GM19351 (cell line): ENCODE measurements around the gene MTRF1.
A peak's percentile ranks its signal among the peaks of the same experiment; 100 is the strongest.

Source experiments
- ATAC-seq: cut with Tn5 transposase; IDR thresholded peaks from one replicate; pipeline ENCODE4 v1.9.1; 2021; ENCODE audit warnings: mild to moderate bottlenecking, moderate library complexity; ENCODE audit not compliant: unreplicated experiment

MTRF1 gene

GRCh38 chr13:41224113-41225110 is 39.0 kb downstream of the MTRF1 start:
- ATAC-seq, result no peak

- ATAC-seq, result peak; percentile 69
These were observed 41.0 kb downstream of the MTRF1 start for GRCh38 chr13:41222259-41222852.

GRCh38 chr13:41220401-41220800 is 43.0 kb downstream of the MTRF1 start:
- ATAC-seq, result no peak

GRCh38 chr13:41216160-41216559 is 47.2 kb downstream of the MTRF1 start:
- no peak for ATAC-seq

- ATAC-seq, result no peak
These were observed 49.5 kb downstream of the MTRF1 start for GRCh38 chr13:41213919-41214318.

GRCh38 chr13:41213316-41213715 is 50.1 kb downstream of the MTRF1 start:
- no peak for ATAC-seq

GRCh38 chr13:41212881-41213280 is 50.5 kb downstream of the MTRF1 start:
- no peak for ATAC-seq

GRCh38 chr13:41211062-41211461 is 52.3 kb downstream of the MTRF1 start:
- no peak for ATAC-seq

- no peak for ATAC-seq
These were observed 56.9 kb downstream of the MTRF1 start for GRCh38 chr13:41206467-41206866.

- ATAC-seq, result no peak
These were observed 59.6 kb downstream of the MTRF1 start for GRCh38 chr13:41203810-41204209.

GRCh38 chr13:41200126-41200525 is 63.2 kb downstream of the MTRF1 start:
- no peak for ATAC-seq

GRCh38 chr13:41199526-41199925 is 63.9 kb downstream of the MTRF1 start:
- peak; percentile 72 for ATAC-seq

- no peak for ATAC-seq
These were observed 64.3 kb downstream of the MTRF1 start for GRCh38 chr13:41199079-41199478.

- ATAC-seq, result no peak
These were observed 66.8 kb downstream of the MTRF1 start for GRCh38 chr13:41196620-41197019.

- ATAC-seq, result no peak
These were observed 67.4 kb downstream of the MTRF1 start for GRCh38 chr13:41196011-41196410.

- peak; percentile 96 for ATAC-seq
These were observed 69.2 kb downstream of the MTRF1 start, which contains the start of gene KBTBD7 for GRCh38 chr13:41193919-41194824. Gene KBTBD7, minus strand, starts transcription at chr13:41194569. Its CDS starts 312 bp downstream, at chr13:41194257.

GRCh38 chr13:41193469-41193868 is 69.9 kb downstream of the MTRF1 start:
- ATAC-seq, result no peak

GRCh38 chr13:41188584-41188983 is 74.8 kb downstream of the MTRF1 start:
- no peak for ATAC-seq

- ATAC-seq, result no peak
These were observed 76.9 kb downstream of the MTRF1 start for GRCh38 chr13:41186481-41186880.

- no peak for ATAC-seq
These were observed 81.1 kb downstream of the MTRF1 start for GRCh38 chr13:41182231-41182630.
